Measurements from ENCODE around the gene SH3RF2.

GRCh38 chr5:145945620-145946111, 9.3 kb downstream of the SH3RF2 start:
- TF ChIP-seq POLR2AphosphoS5 (IDR thresholded peaks at IDR 0.05; ENCODE audit: borderline replicate concordance, low read depth, low read length) (no peak), FOXP2 (optimal IDR thresholded peaks at IDR 0.05; ENCODE audit: control extremely low read depth, extremely low read length, insufficient read depth) (no peak)
